ENCODE measurements around the gene SPHK1.

SPHK1 gene

DNA sequence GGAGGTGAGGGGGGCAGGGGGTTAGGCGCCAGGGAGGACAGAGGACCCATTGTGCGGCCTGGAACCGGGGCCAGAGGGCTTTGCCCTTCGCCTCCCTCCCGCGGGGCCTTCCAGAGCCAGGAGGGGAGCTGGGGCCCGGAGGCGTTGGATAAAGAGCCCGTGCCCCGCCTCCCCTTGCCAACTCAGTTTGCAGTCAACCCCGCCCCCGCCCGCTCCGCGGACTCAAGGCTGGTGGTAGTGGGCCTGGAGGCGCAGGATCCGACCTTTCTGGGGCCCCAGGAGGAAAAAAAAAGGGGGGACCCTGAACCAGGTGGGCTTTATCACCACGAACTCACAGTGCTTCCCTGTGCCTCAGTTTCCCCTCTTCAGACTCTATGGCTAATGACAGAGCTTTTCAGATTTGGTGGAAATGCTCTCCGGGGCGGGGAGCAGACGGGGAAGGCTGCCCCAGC, 2.0 kb upstream of the SPHK1 start:
- no peak for TF ChIP-seq ZFX (IDR thresholded peaks at IDR 0.05; ENCODE audit: borderline replicate concordance)
- TF ChIP-seq, protein P1, sequence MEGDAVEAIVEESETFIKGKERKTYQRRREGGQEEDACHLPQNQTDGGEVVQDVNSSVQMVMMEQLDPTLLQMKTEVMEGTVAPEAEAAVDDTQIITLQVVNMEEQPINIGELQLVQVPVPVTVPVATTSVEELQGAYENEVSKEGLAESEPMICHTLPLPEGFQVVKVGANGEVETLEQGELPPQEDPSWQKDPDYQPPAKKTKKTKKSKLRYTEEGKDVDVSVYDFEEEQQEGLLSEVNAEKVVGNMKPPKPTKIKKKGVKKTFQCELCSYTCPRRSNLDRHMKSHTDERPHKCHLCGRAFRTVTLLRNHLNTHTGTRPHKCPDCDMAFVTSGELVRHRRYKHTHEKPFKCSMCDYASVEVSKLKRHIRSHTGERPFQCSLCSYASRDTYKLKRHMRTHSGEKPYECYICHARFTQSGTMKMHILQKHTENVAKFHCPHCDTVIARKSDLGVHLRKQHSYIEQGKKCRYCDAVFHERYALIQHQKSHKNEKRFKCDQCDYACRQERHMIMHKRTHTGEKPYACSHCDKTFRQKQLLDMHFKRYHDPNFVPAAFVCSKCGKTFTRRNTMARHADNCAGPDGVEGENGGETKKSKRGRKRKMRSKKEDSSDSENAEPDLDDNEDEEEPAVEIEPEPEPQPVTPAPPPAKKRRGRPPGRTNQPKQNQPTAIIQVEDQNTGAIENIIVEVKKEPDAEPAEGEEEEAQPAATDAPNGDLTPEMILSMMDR (IDR thresholded peaks at IDR 0.05): no peak
- H3K27ac ChIP-seq: no peak overlapping the region

GRCh38 chr17:76382803-76383545, 1.4 kb upstream of the SPHK1 start:
- H3K27ac ChIP-seq: peak overlapping the region; percentile 77
- TF ChIP-seq, protein P1 (IDR thresholded peaks at IDR 0.05): no peak
- TF ChIP-seq ZFX (IDR thresholded peaks at IDR 0.05; ENCODE audit: borderline replicate concordance): no peak

DNA sequence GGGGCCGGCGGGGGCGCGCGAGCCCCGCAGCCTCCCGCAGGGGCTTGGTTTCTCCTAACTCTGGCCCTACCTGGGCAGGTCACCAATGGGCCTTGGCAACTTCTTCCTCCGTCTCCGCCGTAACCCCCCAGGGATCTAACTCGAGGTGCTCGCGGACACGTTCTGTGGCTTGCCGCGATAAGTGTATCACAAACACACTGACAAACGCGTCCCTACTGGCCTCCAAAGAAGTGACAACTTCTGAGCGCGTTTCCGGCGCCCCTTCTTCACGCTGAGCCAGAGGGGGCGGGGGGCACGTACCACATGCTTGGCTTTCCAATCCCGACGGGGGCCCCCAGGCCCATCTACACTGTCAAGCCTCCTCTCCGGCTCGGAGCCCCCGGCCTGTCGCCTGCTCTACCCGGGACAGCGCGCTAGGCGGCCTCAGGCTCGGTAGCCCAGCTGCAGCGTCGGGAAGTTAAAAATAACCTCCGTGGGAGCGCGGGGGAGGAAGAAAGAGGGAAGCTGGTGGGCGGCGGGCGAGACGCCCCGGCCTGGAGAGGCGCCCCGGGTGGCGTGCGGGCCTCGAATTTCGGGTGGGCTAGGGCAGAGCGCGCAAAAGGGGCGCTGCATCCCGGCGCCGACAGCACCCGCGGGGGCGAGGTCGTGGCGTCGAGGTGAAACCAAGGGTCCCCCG, 725 bp upstream of the SPHK1 start:
- H3K27ac ChIP-seq: peak overlapping the region; percentile 77
- TF ChIP-seq ZFX (IDR thresholded peaks at IDR 0.05; ENCODE audit: borderline replicate concordance): no peak
- TF ChIP-seq, protein P1 (IDR thresholded peaks at IDR 0.05): peak; percentile 42

GRCh38 chr17:76384987-76385891, 830 bp downstream of the SPHK1 start:
- peak overlapping the region; percentile 77 for H3K27ac ChIP-seq
- TF ChIP-seq, protein P1 (IDR thresholded peaks at IDR 0.05): no peak
- no peak for TF ChIP-seq ZFX (IDR thresholded peaks at IDR 0.05; ENCODE audit: borderline replicate concordance)

GRCh38 chr17:76385892-76386786, 1.7 kb downstream of the SPHK1 start:
- no peak overlapping the region for H3K27ac ChIP-seq
- TF ChIP-seq, protein P1 (IDR thresholded peaks at IDR 0.05): peak; percentile 92
- no peak for TF ChIP-seq ZFX (IDR thresholded peaks at IDR 0.05; ENCODE audit: borderline replicate concordance)

DNA sequence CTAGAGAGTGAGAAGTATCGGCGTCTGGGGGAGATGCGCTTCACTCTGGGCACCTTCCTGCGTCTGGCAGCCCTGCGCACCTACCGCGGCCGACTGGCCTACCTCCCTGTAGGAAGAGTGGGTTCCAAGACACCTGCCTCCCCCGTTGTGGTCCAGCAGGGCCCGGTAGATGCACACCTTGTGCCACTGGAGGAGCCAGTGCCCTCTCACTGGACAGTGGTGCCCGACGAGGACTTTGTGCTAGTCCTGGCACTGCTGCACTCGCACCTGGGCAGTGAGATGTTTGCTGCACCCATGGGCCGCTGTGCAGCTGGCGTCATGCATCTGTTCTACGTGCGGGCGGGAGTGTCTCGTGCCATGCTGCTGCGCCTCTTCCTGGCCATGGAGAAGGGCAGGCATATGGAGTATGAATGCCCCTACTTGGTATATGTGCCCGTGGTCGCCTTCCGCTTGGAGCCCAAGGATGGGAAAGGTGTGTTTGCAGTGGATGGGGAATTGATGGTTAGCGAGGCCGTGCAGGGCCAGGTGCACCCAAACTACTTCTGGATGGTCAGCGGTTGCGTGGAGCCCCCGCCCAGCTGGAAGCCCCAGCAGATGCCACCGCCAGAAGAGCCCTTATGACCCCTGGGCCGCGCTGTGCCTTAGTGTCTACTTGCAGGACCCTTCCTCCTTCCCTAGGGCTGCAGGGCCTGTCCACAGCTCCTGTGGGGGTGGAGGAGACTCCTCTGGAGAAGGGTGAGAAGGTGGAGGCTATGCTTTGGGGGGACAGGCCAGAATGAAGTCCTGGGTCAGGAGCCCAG, 2.8 kb downstream of the SPHK1 start:
- H3K27ac ChIP-seq: no peak overlapping the region
- TF ChIP-seq ZFX (IDR thresholded peaks at IDR 0.05; ENCODE audit: borderline replicate concordance): no peak
- TF ChIP-seq, protein P1 (IDR thresholded peaks at IDR 0.05): no peak

Measured in 22Rv1 (cell line).